IMR-90 (cell line): ENCODE measurements around the gene ELOVL2. TPM values are rescaled to one million over a fixed set of nuclear protein-coding genes. Genes with fewer than 3 reads are reported as not detected.

Experiments
- ATAC-seq: fragments of 200-7000 bp; cut with Tn5 transposase; 2 replicates; pipeline ENCODE4 v1.9.1; 2020; ENCODE audit warnings: low read depth, mild to moderate bottlenecking, moderate library complexity
- BruUV-seq: library from RNA; stranded (reverse); fragments of 400-500 nt; replicated peaks from 2 replicates; lab custom pipeline; 2021; lab: Mats Ljungman, UMichigan
- CTCF ChIA-PET: fragments of 300-600 bp; formaldehyde crosslinking; extraction: SDS; loops from one replicate; lab custom pipeline; 2021; ENCODE audit warnings: antibody characterized with exemption; lab: Yijun Ruan, JAX
- POLR2A ChIA-PET: fragments of 300-600 bp; sonication (Branson Sonifier 250); formaldehyde crosslinking; loops from one replicate; lab custom pipeline; 2022; ENCODE audit warnings: antibody characterized with exemption; ENCODE audit not compliant: unreplicated experiment; lab: Charles Lee
- DNase-seq: peaks from one replicate; pipeline ENCODE4 v3.0.0; 2013
- H2AFZ ChIP-seq: replicated peaks from 2 replicates; pipeline ENCODE3; 2013; ENCODE audit warnings: low read length, mild to moderate bottlenecking; ENCODE audit not compliant: poor library complexity
- H2AK5ac ChIP-seq: 2 replicates; pipeline ENCODE4 v1.6.1; 2013; ENCODE audit warnings: low read depth, low read length, inconsistent platforms
- H2AK9ac ChIP-seq: replicated peaks from 2 replicates; pipeline ENCODE3; 2013; ENCODE audit warnings: mild to moderate bottlenecking, low read depth, low read length, moderate library complexity; ENCODE audit not compliant: poor library complexity
- H2BK120ac ChIP-seq: 2 replicates; pipeline ENCODE4 v1.6.1; 2013; ENCODE audit warnings: low read depth, low read length, inconsistent platforms
- H2BK15ac ChIP-seq: 3 replicates; pipeline ENCODE4 v1.6.1; 2013; ENCODE audit warnings: low read depth, low read length, inconsistent platforms
- H2BK20ac ChIP-seq: 2 replicates; pipeline ENCODE4 v1.6.1; 2013; ENCODE audit warnings: low read depth, mild to moderate bottlenecking, inconsistent platforms, low read length, moderate library complexity
- H2BK5ac ChIP-seq: 2 replicates; pipeline ENCODE4 v1.6.1; 2013; ENCODE audit warnings: mild to moderate bottlenecking, low read depth, low read length, inconsistent platforms; ENCODE audit not compliant: poor library complexity, severe bottlenecking
- H3K14ac ChIP-seq: replicated peaks from 2 replicates; pipeline ENCODE4 v1.6.1; 2013; ENCODE audit warnings: low read depth, low read length, inconsistent platforms
- H3K18ac ChIP-seq: 2 replicates; pipeline ENCODE4 v1.6.1; 2013; ENCODE audit warnings: low read depth, low read length, control low read depth
- H3K23ac ChIP-seq: 2 replicates; pipeline ENCODE4 v1.6.1; 2013; ENCODE audit warnings: low read depth, low read length, inconsistent platforms
- H3K27ac ChIP-seq: 2 replicates; pipeline ENCODE4 v1.5.1; 2013; ENCODE audit warnings: mild to moderate bottlenecking, control low read depth, low read length; ENCODE audit not compliant: insufficient read depth
- H3K27me3 ChIP-seq: 2 replicates; pipeline ENCODE4 v1.6.1; 2013; ENCODE audit warnings: low read length; ENCODE audit not compliant: control insufficient read depth, insufficient read depth
- H3K36me3 ChIP-seq: 2 replicates; pipeline ENCODE4 v1.6.1; 2013; ENCODE audit warnings: low read length, mixed read lengths; ENCODE audit not compliant: control insufficient read depth, insufficient read depth
- H3K4ac ChIP-seq: 2 replicates; pipeline ENCODE4 v1.6.1; 2013; ENCODE audit warnings: low read depth, low read length, inconsistent platforms
- H3K4me1 ChIP-seq: 2 replicates; pipeline ENCODE4 v1.6.1; 2013; ENCODE audit warnings: low read length, mixed read lengths; ENCODE audit not compliant: control insufficient read depth, insufficient read depth
- H3K4me2 ChIP-seq: 2 replicates; pipeline ENCODE4 v1.6.1; 2013; ENCODE audit warnings: low read depth, mild to moderate bottlenecking, control low read depth, low read length, moderate library complexity
- H3K4me3 ChIP-seq: 2 replicates; pipeline ENCODE4 v1.5.1; 2013; ENCODE audit warnings: low read depth, mild to moderate bottlenecking, control low read depth, low read length, moderate library complexity; ENCODE audit not compliant: insufficient read depth
- H3K56ac ChIP-seq: 2 replicates; pipeline ENCODE4 v1.6.1; 2013; ENCODE audit warnings: low read length, inconsistent platforms; ENCODE audit not compliant: insufficient read depth; ENCODE audit errors: extremely low read depth
- H3K79me1 ChIP-seq, 2 experiments: 2 replicates each; pipeline ENCODE4 v1.6.1; 2013; ENCODE audit warnings: low read length in 2 of 2, inconsistent platforms in 1 of 2, low read depth in 1 of 2
- H3K9ac ChIP-seq: 2 replicates; pipeline ENCODE4 v1.6.1; 2013; ENCODE audit warnings: low read depth, low read length, control low read depth
- H3K9me1 ChIP-seq: 2 replicates; pipeline ENCODE4 v1.6.1; 2013; ENCODE audit warnings: low read length, inconsistent platforms; ENCODE audit not compliant: insufficient read depth
- H3K9me3 ChIP-seq: 2 replicates; pipeline ENCODE4 v1.6.1; 2013; ENCODE audit warnings: low read length; ENCODE audit not compliant: control insufficient read depth, insufficient read depth
- H4K20me1 ChIP-seq: 2 replicates; pipeline ENCODE4 v1.6.1; 2013; ENCODE audit warnings: low read length, inconsistent platforms; ENCODE audit not compliant: insufficient read depth
- H4K5ac ChIP-seq: 2 replicates; pipeline ENCODE4 v1.6.1; 2013; ENCODE audit warnings: mild to moderate bottlenecking, low read depth, low read length, control low read depth
- H4K8ac ChIP-seq, 2 experiments: 2 replicates each; pipeline ENCODE4 v1.6.1; 2013; ENCODE audit warnings: low read depth in 2 of 2, low read length in 2 of 2, control low read depth in 1 of 2, inconsistent platforms in 1 of 2
- H4K91ac ChIP-seq: 2 replicates; pipeline ENCODE4 v1.6.1; 2013; ENCODE audit warnings: low read depth, low read length, inconsistent platforms; ENCODE audit not compliant: insufficient read depth
- BHLHE40 ChIP-seq: fragments of 150-350 bp; IDR thresholded peaks from 2 replicates; pipeline ENCODE4 v1.6.1; 2016; ENCODE audit warnings: mild to moderate bottlenecking, low read depth, low read length
- CEBPB ChIP-seq: IDR thresholded peaks from 2 replicates; pipeline ENCODE4 v1.6.1; 2012; ENCODE audit warnings: low read depth, low read length, improper control_type of control experiment
- CHD1 ChIP-seq: IDR thresholded peaks from 2 replicates; pipeline ENCODE4 v1.6.1; 2012; ENCODE audit warnings: low read depth, low read length, improper control_type of control experiment
- FOS ChIP-seq: fragments of 150-350 bp; IDR thresholded peaks from 2 replicates; pipeline ENCODE4 v1.6.1; 2016; ENCODE audit warnings: low read depth, low read length
- MAFK ChIP-seq: IDR thresholded peaks from 2 replicates; pipeline ENCODE4 v1.6.1; 2012; ENCODE audit warnings: low read depth, low read length, improper control_type of control experiment
- MXI1 ChIP-seq: IDR thresholded peaks from 2 replicates; pipeline ENCODE4 v1.6.1; 2012; ENCODE audit warnings: low read depth, mild to moderate bottlenecking, low read length, moderate library complexity, borderline replicate concordance
- NFE2L2 ChIP-seq: fragments of 150-350 bp; IDR thresholded peaks from 2 replicates; pipeline ENCODE4 v1.6.1; 2016; ENCODE audit warnings: low read depth, mild to moderate bottlenecking, low read length
- POLR2A ChIP-seq: IDR thresholded peaks from 2 replicates; pipeline ENCODE4 v1.6.1; 2012; ENCODE audit warnings: mild to moderate bottlenecking, low read depth, low read length
- RAD21 ChIP-seq: IDR thresholded peaks from 2 replicates; pipeline ENCODE4 v1.6.1; 2012; ENCODE audit warnings: low read length, improper control_type of control experiment
- RCOR1 ChIP-seq: IDR thresholded peaks from 2 replicates; pipeline ENCODE4 v1.6.1; 2012; ENCODE audit warnings: mild to moderate bottlenecking, low read length, improper control_type of control experiment; ENCODE audit not compliant: insufficient replicate concordance
- RFX5 ChIP-seq: IDR thresholded peaks from 2 replicates; pipeline ENCODE4 v1.8.0; 2012; ENCODE audit warnings: low read depth, mild to moderate bottlenecking, low read length, moderate library complexity
- SMC3 ChIP-seq: fragments of 150-350 bp; IDR thresholded peaks from 2 replicates; pipeline ENCODE4 v1.6.1; 2016; ENCODE audit warnings: low read depth, mild to moderate bottlenecking, antibody characterized with exemption, low read length, moderate library complexity
- USF2 ChIP-seq: fragments of 150-350 bp; IDR thresholded peaks from 2 replicates; pipeline ENCODE4 v1.6.1; 2017; ENCODE audit warnings: mild to moderate bottlenecking, antibody characterized with exemption, low read length, low read depth
- WGBS, 2 experiments: methylation state at CpG; one replicate each; pipeline versions ENCODE4 v1.1.5 to v1.1.7; 2013; ENCODE audit warnings: missing lambda C conversion rate in 2 of 2; ENCODE audit not compliant: insufficient read length in 1 of 2; ENCODE audit errors: extremely low coverage in 2 of 2; 5-methylcytosine and 5-hydroxymethylcytosine counted together
- dilution Hi-C: fragments of 300-500 bp; cut with HindIII; formaldehyde crosslinking; loops from one replicate; pipeline ENCODE4 v1.14.3; 2018; ENCODE audit warnings: low sequenced_read_pairs; ENCODE audit not compliant: unreplicated experiment
- in situ Hi-C: fragments of 300-500 bp; cut with MboI; formaldehyde crosslinking; loops from 3 replicates; pipeline ENCODE4 v1.14.3; 2019; ENCODE audit warnings: low sequenced_read_pairs, inconsistent platforms, mixed read lengths
- intact Hi-C: fragments of 100-400 bp; cut with micrococcal nuclease; formaldehyde crosslinking; loops from 2 replicates; pipeline ENCODE4 v1.10.0; 2022
- polyA plus RNA-seq, 3 experiments: library from polyadenylated mRNA; depleted of rRNA; stranded (reverse); fragments of >200 nt; gene quantifications; 2 replicates each; pipeline ENCODE4 v1.2.3, GENCODE V29; 2012; ENCODE audit warnings: low replicate concordance in 1 of 3
- total RNA-seq: library from RNA; depleted of rRNA; stranded (reverse); fragments of >200 nt; gene quantifications from 2 replicates; pipeline ENCODE4 v1.2.3, GENCODE V29; 2012

Gene ELOVL2
- total and polyA plus RNA-seq, 2 of the 4 experiments (the other 2 are of a cell fraction): 6.3 to 7.9 TPM

DNA sequence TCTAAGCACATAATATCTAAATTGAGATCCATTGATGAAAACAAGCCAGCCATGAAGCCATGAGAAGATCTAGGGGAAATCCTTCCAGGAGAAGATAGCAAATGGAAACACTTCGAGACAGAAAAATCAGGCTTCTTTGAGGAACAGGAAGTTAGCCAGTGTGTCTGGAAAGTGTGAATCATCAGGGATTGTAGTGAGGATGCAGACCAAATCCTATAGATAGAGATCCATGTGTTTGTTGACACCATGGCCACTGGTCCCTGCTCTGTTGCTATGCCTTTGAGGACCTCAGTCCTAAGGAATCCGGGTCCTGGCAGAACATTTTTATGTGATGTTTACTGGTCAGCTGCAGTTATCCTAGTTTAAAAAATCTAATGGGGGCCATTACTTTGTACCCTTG, 6.6 kb upstream of the ELOVL2 start:
- H4K91ac ChIP-seq: no peak overlapping the region
- no peaks in the 10 kb centered on the region for H3K79me1 ChIP-seq
- H2BK20ac ChIP-seq: no peak overlapping the region
- H2BK120ac ChIP-seq: no peak overlapping the region
- CTCF ChIA-PET: no interaction called here
- H2AK5ac ChIP-seq: no peak overlapping the region
- no peaks in the 10 kb centered on the region for H3K9me3 ChIP-seq
- no peak overlapping the region for H3K56ac ChIP-seq
- intact Hi-C loops (no loop called here), in situ Hi-C loops (loop anchor here (25.0 kb wide), 1 partner anchor 563 kb away; no protein-coding TSS in a partner anchor), dilution Hi-C loops (no loop called here)
- H3K4me3 ChIP-seq: no peak overlapping the region
- no peak overlapping the region for H3K9ac ChIP-seq
- peak; percentile 72 for DNase-seq
- POLR2A ChIA-PET: no interaction called here
- H2AK9ac ChIP-seq: no peak overlapping the region
- no peaks in the 10 kb centered on the region for H3K27me3 ChIP-seq
- H4K5ac ChIP-seq: no peak overlapping the region
- no peaks in the 10 kb centered on the region for H3K9me1 ChIP-seq
- no peak overlapping the region for H2BK5ac ChIP-seq
- H3K36me3 ChIP-seq: no peaks in the 10 kb centered on the region
- H4K8ac ChIP-seq: no peak overlapping the region
- WGBS, 2 experiments: no CpG with 5 or more reads among the region's 2 CpGs
- no peak overlapping the region for H3K27ac ChIP-seq
- no peak for TF ChIP-seq FOS
- TF ChIP-seq RCOR1: no peak
- TF ChIP-seq CHD1: no peak
- TF ChIP-seq CEBPB: no peak
- no peak for TF ChIP-seq MXI1
- no peak for TF ChIP-seq NFE2L2
- TF ChIP-seq MAFK: no peak
- TF ChIP-seq BHLHE40: no peak
- no peak for TF ChIP-seq POLR2A
- no peak for TF ChIP-seq USF2
- no peak for TF ChIP-seq SMC3
- no peak for TF ChIP-seq RAD21
- TF ChIP-seq RFX5: no peak
- H2AFZ ChIP-seq: no peak overlapping the region
- H3K18ac ChIP-seq: no peak overlapping the region
- ATAC-seq: 0 out of 2 replicates have a peak, but pooled peaks have one; percentile 14
- no TSS peak for BruUV-seq
- no peak overlapping the region for H3K4ac ChIP-seq
- H3K4me1 ChIP-seq: peaks cover 5% of the 10 kb centered on the region
- H4K20me1 ChIP-seq: no peaks in the 10 kb centered on the region
- H3K14ac ChIP-seq: peak overlapping the region; percentile 1
- no peak overlapping the region for H2BK15ac ChIP-seq
- no peak overlapping the region; the same call in 1 of the 2 replicates for H3K4me2 ChIP-seq
- H3K23ac ChIP-seq: no peak overlapping the region
